Fibroblast of upper back skin (primary cell): ENCODE data around the gene S1PR2.

ENCODE experiments used
- DNase-seq: peaks from one replicate; pipeline ENCODE4 v3.0.0-alpha.2; 2013

Gene S1PR2, protein sequence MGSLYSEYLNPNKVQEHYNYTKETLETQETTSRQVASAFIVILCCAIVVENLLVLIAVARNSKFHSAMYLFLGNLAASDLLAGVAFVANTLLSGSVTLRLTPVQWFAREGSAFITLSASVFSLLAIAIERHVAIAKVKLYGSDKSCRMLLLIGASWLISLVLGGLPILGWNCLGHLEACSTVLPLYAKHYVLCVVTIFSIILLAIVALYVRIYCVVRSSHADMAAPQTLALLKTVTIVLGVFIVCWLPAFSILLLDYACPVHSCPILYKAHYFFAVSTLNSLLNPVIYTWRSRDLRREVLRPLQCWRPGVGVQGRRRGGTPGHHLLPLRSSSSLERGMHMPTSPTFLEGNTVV

DNA sequence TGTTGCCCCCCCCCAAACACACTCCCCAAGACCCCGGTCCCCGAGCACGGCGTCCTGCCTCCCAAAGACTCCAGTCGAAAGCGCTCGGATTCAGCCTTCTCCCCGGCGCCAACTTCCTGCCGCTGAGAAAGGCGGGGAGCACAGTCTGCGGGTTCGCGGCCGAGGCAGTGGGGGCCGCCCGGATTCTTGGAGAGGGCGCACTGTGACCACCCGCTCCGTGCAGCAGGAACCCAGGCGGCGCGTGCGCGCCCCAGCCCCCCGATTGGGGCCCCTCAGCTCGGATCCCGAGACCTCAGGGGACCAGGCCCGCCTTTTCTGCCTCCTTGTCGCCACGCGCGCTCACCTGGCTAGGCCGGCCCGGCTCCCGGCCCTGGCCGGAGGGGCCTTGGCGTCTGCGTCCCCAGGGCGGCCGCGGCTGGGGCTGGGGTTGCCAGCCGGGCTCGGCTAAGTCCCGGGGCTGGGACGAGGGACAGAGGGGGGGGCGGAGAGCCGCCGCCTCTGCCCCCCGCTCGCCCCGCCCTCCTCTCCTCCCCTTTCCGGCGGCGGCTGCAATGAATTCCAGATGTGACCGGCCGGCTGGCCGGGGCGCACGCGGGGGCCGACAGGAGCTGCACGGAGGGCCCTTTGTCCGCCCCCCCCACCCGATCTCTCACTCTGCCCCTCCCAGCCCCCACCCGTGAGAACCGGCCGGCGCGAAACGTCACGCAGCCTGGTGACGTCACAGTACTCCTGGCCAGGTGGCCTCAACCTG is at the start of gene S1PR2:
S1PR2 (minus strand) TSS at position 471 of the 751 bp plus-strand sequence. CDS start 6,426 bp downstream, outside the sequence.
- DNase-seq = peak; percentile 76

DNA sequence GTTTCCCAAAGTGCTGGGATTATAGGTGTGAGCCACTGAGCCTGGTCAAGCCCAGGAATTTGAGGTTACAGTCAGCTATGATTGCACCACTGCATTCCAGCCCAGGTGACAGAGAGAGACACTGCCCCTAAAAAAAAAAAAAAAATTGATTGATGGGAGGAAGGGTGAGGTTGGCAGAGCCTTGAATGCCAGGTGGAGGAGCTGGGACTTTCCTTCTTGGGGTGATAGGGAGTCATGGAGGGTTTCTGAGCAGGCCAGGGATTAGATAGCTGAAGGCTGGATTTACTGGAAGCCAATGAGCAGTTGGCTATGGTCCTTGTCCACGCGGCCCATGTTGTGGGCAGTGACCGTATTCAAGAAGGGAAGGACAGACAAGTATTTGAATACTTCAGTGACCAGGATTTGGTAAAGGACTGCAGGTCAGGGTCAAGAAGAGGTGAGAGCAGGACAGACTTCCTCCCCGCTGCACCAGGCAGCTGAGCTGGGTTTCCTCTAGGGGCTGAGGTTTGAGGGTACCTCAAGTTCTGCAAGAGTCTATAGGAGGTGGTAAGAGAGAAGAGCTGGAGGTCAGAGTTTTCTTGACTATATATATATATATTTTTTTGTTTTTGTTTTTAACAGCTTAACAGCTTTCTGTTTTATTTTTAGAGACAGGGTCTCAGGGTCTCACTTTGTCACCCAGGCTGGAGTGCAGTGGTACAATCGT is 48.8 kb upstream of the S1PR2 start:
- DNase-seq = no peak

GRCh38 chr19:10278935-10279334 is 47.8 kb upstream of the S1PR2 start:
- DNase-seq = no peak

GRCh38 chr19:10277795-10278589 is 46.9 kb upstream of the S1PR2 start:
- no peak for DNase-seq

DNA sequence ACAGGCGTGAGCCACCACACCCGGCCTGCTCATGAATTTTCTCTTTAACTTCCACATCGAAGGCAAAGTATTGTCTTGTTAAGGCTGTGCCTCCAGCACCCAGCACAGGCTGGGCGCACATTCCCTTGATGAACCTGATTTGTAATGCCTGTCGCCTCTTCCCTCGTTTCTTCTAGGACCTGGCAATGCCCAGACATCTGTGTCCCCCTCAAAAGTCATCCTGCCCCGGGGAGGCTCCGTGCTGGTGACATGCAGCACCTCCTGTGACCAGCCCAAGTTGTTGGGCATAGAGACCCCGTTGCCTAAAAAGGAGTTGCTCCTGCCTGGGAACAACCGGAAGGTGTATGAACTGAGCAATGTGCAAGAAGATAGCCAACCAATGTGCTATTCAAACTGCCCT is 43.5 kb upstream of the S1PR2 start:
- no peak for DNase-seq

GRCh38 chr19:10271543-10272086 is 40.5 kb upstream of the S1PR2 start:
- no peak for DNase-seq

DNA sequence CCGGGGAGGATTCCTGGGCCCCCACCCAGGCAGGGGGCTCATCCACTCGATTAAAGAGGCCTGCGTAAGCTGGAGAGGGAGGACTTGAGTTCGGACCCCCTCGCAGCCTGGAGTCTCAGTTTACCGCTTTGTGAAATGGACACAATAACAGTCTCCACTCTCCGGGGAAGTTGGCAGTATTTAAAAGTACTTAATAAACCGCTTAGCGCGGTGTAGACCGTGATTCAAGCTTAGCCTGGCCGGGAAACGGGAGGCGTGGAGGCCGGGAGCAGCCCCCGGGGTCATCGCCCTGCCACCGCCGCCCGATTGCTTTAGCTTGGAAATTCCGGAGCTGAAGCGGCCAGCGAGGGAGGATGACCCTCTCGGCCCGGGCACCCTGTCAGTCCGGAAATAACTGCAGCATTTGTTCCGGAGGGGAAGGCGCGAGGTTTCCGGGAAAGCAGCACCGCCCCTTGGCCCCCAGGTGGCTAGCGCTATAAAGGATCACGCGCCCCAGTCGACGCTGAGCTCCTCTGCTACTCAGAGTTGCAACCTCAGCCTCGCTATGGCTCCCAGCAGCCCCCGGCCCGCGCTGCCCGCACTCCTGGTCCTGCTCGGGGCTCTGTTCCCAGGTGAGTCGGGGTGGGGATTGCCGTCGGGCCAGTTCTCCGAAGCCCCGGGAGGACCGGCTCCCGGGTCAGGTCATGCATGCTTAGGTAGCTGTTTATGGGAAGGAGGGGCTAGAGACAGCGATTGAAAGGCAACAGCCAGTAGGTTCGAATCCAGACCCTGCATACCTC is 39.7 kb upstream of the S1PR2 start, which contains the start of gene ICAM1:
ICAM1 (plus strand) TSS at position 505 of the 779 bp plus-strand sequence; CDS start at position 545, 40 bp downstream.
- DNase-seq = peak; percentile 35

DNA sequence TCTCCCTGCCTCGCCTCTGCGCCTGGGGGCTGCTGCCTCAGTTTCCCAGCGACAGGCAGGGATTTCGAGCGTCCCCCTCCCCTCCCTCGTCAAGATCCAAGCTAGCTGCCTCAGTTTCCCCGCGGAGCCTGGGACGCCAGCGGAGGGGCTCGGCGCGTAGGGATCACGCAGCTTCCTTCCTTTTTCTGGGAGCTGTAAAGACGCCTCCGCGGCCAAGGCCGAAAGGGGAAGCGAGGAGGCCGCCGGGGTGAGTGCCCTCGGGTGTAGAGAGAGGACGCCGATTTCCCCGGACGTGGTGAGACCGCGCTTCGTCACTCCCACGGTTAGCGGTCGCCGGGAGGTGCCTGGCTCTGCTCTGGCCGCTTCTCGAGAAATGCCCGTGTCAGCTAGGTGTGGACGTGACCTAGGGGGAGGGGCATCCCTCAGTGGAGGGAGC is 39.1 kb upstream of the S1PR2 start:
- DNase-seq = no peak

DNA sequence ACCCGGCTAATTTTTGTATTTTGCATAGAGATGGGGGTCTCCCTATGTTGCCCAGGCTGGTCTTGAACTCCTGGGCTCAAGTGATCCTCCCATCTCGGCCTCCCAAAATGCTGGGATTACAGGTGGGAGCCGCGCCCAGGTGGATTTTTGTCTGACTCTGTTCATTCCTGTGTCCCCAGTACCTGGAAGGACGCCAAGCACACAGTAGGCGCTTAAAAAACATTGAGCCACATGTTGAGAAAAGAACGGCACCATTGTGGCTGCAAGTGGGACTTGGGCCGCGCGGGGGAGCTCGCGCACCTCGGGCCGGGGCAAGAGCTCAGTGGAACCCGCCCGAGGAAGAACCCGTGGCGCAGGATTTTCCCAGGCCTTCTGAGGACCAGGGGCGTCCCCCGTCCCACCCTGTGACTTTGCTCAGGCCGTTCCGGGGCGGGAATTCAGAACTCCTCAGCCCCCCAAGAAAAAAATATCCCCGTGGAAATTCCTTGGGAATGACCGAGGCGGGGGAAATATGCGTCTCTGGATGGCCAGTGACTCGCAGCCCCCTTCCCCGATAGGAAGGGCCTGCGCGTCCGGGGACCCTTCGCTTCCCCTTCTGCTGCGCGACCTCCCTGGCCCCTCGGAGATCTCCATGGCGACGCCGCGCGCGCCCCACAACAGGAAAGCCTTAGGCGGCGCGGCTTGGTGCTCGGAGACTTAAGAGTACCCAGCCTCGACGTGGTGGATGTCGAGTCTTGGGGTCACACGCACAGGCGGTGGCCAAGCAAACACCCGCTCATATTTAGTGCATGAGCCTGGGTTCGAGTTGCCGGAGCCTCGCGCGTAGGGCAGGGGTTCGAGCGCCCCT is 38.4 kb upstream of the S1PR2 start:
- DNase-seq = peak; percentile 63

DNA sequence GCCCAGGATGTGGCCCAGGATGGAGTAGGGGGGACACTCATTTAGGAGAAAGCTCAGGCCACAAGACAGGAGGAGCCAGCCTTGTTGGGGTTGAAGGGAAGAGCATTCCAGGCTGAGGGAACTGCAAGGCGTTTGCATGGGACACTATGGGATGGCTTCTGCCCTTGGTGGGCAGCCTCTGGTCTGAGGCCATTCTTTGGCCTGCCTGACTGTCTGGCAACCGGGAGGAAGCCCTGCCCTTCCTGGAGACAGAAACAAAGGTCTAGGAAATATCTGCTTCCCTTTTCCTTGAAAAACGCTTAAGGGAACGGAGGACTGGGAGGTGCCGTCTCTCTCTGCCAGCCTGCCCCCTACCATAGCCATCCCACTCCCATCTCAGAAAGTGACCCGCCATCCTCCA is 36.9 kb upstream of the S1PR2 start:
- no peak for DNase-seq

- DNase-seq = no peak
Observed at GRCh38 chr19:10266706-10267105, 35.6 kb upstream of the S1PR2 start.

DNA sequence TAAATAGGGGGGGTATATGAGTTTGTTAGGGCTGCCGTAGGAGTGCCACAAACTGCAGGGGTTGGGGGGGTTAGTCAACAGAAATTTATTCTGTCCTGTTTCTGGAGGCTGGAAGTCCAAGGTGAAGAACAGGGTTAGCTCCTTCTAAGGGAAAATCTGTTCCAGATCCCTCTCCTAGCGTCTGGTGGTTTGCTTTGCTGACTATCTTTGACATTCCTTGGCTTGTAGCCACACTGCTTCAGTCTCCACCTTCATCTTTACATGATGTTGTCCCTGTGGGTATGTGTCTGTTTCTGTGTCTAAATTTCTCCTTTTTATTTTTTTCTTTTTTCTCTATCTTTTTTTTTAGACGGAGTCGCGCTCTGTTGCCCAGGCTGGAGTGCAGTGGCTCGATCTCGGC is 31.6 kb upstream of the S1PR2 start:
- DNase-seq = peak; percentile 69

DNA sequence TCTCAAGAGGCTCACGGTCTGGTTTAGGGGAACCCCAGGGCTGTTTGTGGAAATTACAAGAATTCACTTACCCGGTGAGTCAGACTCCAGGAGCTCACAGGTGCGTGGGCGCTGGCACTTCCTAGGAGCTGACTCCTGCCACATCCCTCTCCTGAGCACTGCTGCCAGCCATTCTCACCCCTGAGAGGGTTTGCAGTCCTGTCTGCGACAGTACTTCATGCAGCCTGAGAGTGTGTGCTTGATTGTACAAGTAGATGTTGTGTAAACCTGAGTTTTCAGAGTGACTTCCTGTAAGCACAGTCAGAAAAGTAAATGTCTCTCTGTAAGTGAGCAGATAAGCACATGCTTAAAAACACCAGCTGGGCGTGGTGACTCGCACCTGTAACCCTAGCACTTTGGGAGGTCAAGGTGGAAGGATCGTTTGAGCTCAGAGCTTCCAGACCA is 29.0 kb upstream of the S1PR2 start:
- DNase-seq = no peak

GRCh38 chr19:10259162-10259905 is 28.2 kb upstream of the S1PR2 start:
- DNase-seq = peak; percentile 78

- DNase-seq = no peak
Observed at GRCh38 chr19:10258080-10258710, 27.1 kb upstream of the S1PR2 start.

- no peak for DNase-seq
Observed at GRCh38 chr19:10256970-10257615, 26.0 kb upstream of the S1PR2 start.

DNA sequence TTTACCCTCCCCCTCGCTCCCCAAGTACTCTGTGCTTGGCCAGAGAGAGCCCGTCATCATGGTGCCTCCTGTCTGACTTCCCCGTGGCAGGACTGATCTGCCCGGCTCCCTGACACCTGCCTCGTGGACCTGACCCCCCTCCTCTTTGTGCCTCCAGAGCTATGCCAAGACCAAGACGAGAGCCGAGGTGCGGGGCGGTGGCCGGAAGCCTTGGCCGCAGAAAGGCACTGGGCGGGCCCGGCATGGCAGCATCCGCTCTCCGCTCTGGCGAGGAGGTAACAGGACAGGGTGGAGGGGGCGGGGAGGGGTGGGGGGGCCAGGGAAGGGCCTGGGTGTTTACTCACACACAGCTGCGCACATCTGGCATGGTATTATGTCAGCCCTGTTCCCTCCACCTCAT is 25.4 kb upstream of the S1PR2 start:
- DNase-seq = no peak

DNA sequence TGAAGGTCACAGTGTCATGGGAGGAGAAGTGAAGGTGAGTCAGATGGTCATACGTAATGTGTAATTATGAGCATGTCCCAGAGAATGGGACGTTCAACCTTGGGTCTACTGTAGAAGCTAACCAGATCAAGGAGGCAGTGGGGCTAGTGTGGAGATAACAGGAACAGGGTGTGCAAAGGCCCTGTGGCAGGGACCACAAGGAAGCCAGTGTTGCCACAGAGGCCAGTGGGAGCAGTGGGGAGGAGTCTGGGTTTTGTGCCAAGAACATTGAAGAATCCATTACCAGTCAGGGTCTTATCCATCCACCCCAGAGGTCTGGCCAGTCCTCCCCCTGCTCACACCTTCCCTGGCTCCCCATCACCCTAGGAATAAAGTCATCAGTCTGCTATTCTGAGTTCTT is 24.2 kb upstream of the S1PR2 start:
- DNase-seq = no peak

- no peak for DNase-seq
Observed at GRCh38 chr19:10254244-10254643, 23.1 kb upstream of the S1PR2 start.
